ENCODE results near the gene NEDD9.

NEDD9 gene

GRCh38 chr6:11164717-11165646 lies 67.5 kb downstream of the NEDD9 start:
- no peak overlapping the region for H3K4me3 ChIP-seq (ENCODE audit: low read depth, low read length)
- no peak for DNase-seq (ENCODE audit: low read depth)
- no peak for TF ChIP-seq CTCF (conservative IDR thresholded peaks at IDR 0.05; ENCODE audit: low read depth, low read length)

GRCh38 chr6:11163932-11164331 lies 68.5 kb downstream of the NEDD9 start:
- DNase-seq (ENCODE audit: low read depth), result no peak
- TF ChIP-seq CTCF (conservative IDR thresholded peaks at IDR 0.05; ENCODE audit: low read depth, low read length), result no peak

GRCh38 chr6:11162262-11162661 lies 70.2 kb downstream of the NEDD9 start:
- TF ChIP-seq CTCF (conservative IDR thresholded peaks at IDR 0.05; ENCODE audit: low read depth, low read length), result no peak
- no peak overlapping the region for H3K4me3 ChIP-seq (ENCODE audit: low read depth, low read length)
- no peak for DNase-seq (ENCODE audit: low read depth)

More at GRCh38 chr6:11163932-11164331, 68.5 kb downstream of the NEDD9 start:
- no peak overlapping the region for H3K4me3 ChIP-seq (ENCODE audit: low read depth, low read length)

GRCh38 chr6:11161031-11161956 lies 71.2 kb downstream of the NEDD9 start:
- no peak for TF ChIP-seq CTCF (conservative IDR thresholded peaks at IDR 0.05; ENCODE audit: low read depth, low read length)
- H3K4me3 ChIP-seq (ENCODE audit: low read depth, low read length), result no peak overlapping the region
- peak; percentile 20 for DNase-seq (ENCODE audit: low read depth)

GRCh38 chr6:11160199-11160598 lies 72.3 kb downstream of the NEDD9 start:
- no peak for TF ChIP-seq CTCF (conservative IDR thresholded peaks at IDR 0.05; ENCODE audit: low read depth, low read length)
- no peak overlapping the region for H3K4me3 ChIP-seq (ENCODE audit: low read depth, low read length)
- DNase-seq (ENCODE audit: low read depth), result no peak

GRCh38 chr6:11155589-11155988 lies 76.9 kb downstream of the NEDD9 start:
- no peak for TF ChIP-seq CTCF (conservative IDR thresholded peaks at IDR 0.05; ENCODE audit: low read depth, low read length)
- H3K4me3 ChIP-seq (ENCODE audit: low read depth, low read length), result no peak overlapping the region
- no peak for DNase-seq (ENCODE audit: low read depth)

All from choroid plexus epithelial cell (primary cell).